IMR-90 (cell line): Measurements from ENCODE around the gene ADCK2. TPM values are rescaled to one million over a fixed set of nuclear protein-coding genes. Genes with fewer than 3 reads are reported as not detected.
A peak's percentile ranks its signal among the peaks of the same experiment; 100 is the strongest.

Experiments used
- ATAC-seq: fragments of 200-7000 bp; cut with Tn5 transposase; 2 replicates; pipeline ENCODE4 v1.9.1; 2020; ENCODE audit warnings: low read depth, mild to moderate bottlenecking, moderate library complexity
- BruUV-seq: library from RNA; stranded (reverse); fragments of 400-500 nt; replicated peaks from 2 replicates; lab custom pipeline; 2021; lab: Mats Ljungman, UMichigan
- CTCF ChIA-PET: fragments of 300-600 bp; formaldehyde crosslinking; extraction: SDS; loops from one replicate; lab custom pipeline; 2021; ENCODE audit warnings: antibody characterized with exemption; lab: Yijun Ruan, JAX
- POLR2A ChIA-PET: fragments of 300-600 bp; sonication (Branson Sonifier 250); formaldehyde crosslinking; loops from one replicate; lab custom pipeline; 2022; ENCODE audit warnings: antibody characterized with exemption; ENCODE audit not compliant: unreplicated experiment; lab: Charles Lee
- DNase-seq: peaks from one replicate; pipeline ENCODE4 v3.0.0; 2013
- H2AFZ ChIP-seq: replicated peaks from 2 replicates; pipeline ENCODE3; 2013; ENCODE audit warnings: low read length, mild to moderate bottlenecking; ENCODE audit not compliant: poor library complexity
- H2AK5ac ChIP-seq: 2 replicates; pipeline ENCODE4 v1.6.1; 2013; ENCODE audit warnings: low read depth, low read length, inconsistent platforms
- H2AK9ac ChIP-seq: replicated peaks from 2 replicates; pipeline ENCODE3; 2013; ENCODE audit warnings: mild to moderate bottlenecking, low read depth, low read length, moderate library complexity; ENCODE audit not compliant: poor library complexity
- H2BK120ac ChIP-seq: 2 replicates; pipeline ENCODE4 v1.6.1; 2013; ENCODE audit warnings: low read depth, low read length, inconsistent platforms
- H2BK15ac ChIP-seq: 3 replicates; pipeline ENCODE4 v1.6.1; 2013; ENCODE audit warnings: low read depth, low read length, inconsistent platforms
- H2BK20ac ChIP-seq: 2 replicates; pipeline ENCODE4 v1.6.1; 2013; ENCODE audit warnings: low read depth, mild to moderate bottlenecking, inconsistent platforms, low read length, moderate library complexity
- H2BK5ac ChIP-seq: 2 replicates; pipeline ENCODE4 v1.6.1; 2013; ENCODE audit warnings: mild to moderate bottlenecking, low read depth, low read length, inconsistent platforms; ENCODE audit not compliant: poor library complexity, severe bottlenecking
- H3K14ac ChIP-seq: replicated peaks from 2 replicates; pipeline ENCODE4 v1.6.1; 2013; ENCODE audit warnings: low read depth, low read length, inconsistent platforms
- H3K18ac ChIP-seq: 2 replicates; pipeline ENCODE4 v1.6.1; 2013; ENCODE audit warnings: low read depth, low read length, control low read depth
- H3K23ac ChIP-seq: 2 replicates; pipeline ENCODE4 v1.6.1; 2013; ENCODE audit warnings: low read depth, low read length, inconsistent platforms
- H3K27ac ChIP-seq: 2 replicates; pipeline ENCODE4 v1.5.1; 2013; ENCODE audit warnings: mild to moderate bottlenecking, control low read depth, low read length; ENCODE audit not compliant: insufficient read depth
- H3K27me3 ChIP-seq: 2 replicates; pipeline ENCODE4 v1.6.1; 2013; ENCODE audit warnings: low read length; ENCODE audit not compliant: control insufficient read depth, insufficient read depth
- H3K36me3 ChIP-seq: 2 replicates; pipeline ENCODE4 v1.6.1; 2013; ENCODE audit warnings: low read length, mixed read lengths; ENCODE audit not compliant: control insufficient read depth, insufficient read depth
- H3K4ac ChIP-seq: 2 replicates; pipeline ENCODE4 v1.6.1; 2013; ENCODE audit warnings: low read depth, low read length, inconsistent platforms
- H3K4me1 ChIP-seq: 2 replicates; pipeline ENCODE4 v1.6.1; 2013; ENCODE audit warnings: low read length, mixed read lengths; ENCODE audit not compliant: control insufficient read depth, insufficient read depth
- H3K4me2 ChIP-seq: 2 replicates; pipeline ENCODE4 v1.6.1; 2013; ENCODE audit warnings: low read depth, mild to moderate bottlenecking, control low read depth, low read length, moderate library complexity
- H3K4me3 ChIP-seq: 2 replicates; pipeline ENCODE4 v1.5.1; 2013; ENCODE audit warnings: low read depth, mild to moderate bottlenecking, control low read depth, low read length, moderate library complexity; ENCODE audit not compliant: insufficient read depth
- H3K56ac ChIP-seq: 2 replicates; pipeline ENCODE4 v1.6.1; 2013; ENCODE audit warnings: low read length, inconsistent platforms; ENCODE audit not compliant: insufficient read depth; ENCODE audit errors: extremely low read depth
- H3K79me1 ChIP-seq, 2 experiments: 2 replicates each; pipeline ENCODE4 v1.6.1; 2013; ENCODE audit warnings: low read length in 2 of 2, inconsistent platforms in 1 of 2, low read depth in 1 of 2
- H3K9ac ChIP-seq: 2 replicates; pipeline ENCODE4 v1.6.1; 2013; ENCODE audit warnings: low read depth, low read length, control low read depth
- H3K9me1 ChIP-seq: 2 replicates; pipeline ENCODE4 v1.6.1; 2013; ENCODE audit warnings: low read length, inconsistent platforms; ENCODE audit not compliant: insufficient read depth
- H3K9me3 ChIP-seq: 2 replicates; pipeline ENCODE4 v1.6.1; 2013; ENCODE audit warnings: low read length; ENCODE audit not compliant: control insufficient read depth, insufficient read depth
- H4K20me1 ChIP-seq: 2 replicates; pipeline ENCODE4 v1.6.1; 2013; ENCODE audit warnings: low read length, inconsistent platforms; ENCODE audit not compliant: insufficient read depth
- H4K5ac ChIP-seq: 2 replicates; pipeline ENCODE4 v1.6.1; 2013; ENCODE audit warnings: mild to moderate bottlenecking, low read depth, low read length, control low read depth
- H4K8ac ChIP-seq, 2 experiments: 2 replicates each; pipeline ENCODE4 v1.6.1; 2013; ENCODE audit warnings: low read depth in 2 of 2, low read length in 2 of 2, control low read depth in 1 of 2, inconsistent platforms in 1 of 2
- H4K91ac ChIP-seq: 2 replicates; pipeline ENCODE4 v1.6.1; 2013; ENCODE audit warnings: low read depth, low read length, inconsistent platforms; ENCODE audit not compliant: insufficient read depth
- BHLHE40 ChIP-seq: fragments of 150-350 bp; IDR thresholded peaks from 2 replicates; pipeline ENCODE4 v1.6.1; 2016; ENCODE audit warnings: mild to moderate bottlenecking, low read depth, low read length
- CEBPB ChIP-seq: IDR thresholded peaks from 2 replicates; pipeline ENCODE4 v1.6.1; 2012; ENCODE audit warnings: low read depth, low read length, improper control_type of control experiment
- FOS ChIP-seq: fragments of 150-350 bp; IDR thresholded peaks from 2 replicates; pipeline ENCODE4 v1.6.1; 2016; ENCODE audit warnings: low read depth, low read length
- MAZ ChIP-seq: IDR thresholded peaks from 2 replicates; pipeline ENCODE4 v1.6.1; 2012; ENCODE audit warnings: low read depth, mild to moderate bottlenecking, low read length, improper control_type of control experiment, moderate library complexity, borderline replicate concordance
- RFX5 ChIP-seq: IDR thresholded peaks from 2 replicates; pipeline ENCODE4 v1.8.0; 2012; ENCODE audit warnings: low read depth, mild to moderate bottlenecking, low read length, moderate library complexity
- SMC3 ChIP-seq: fragments of 150-350 bp; IDR thresholded peaks from 2 replicates; pipeline ENCODE4 v1.6.1; 2016; ENCODE audit warnings: low read depth, mild to moderate bottlenecking, antibody characterized with exemption, low read length, moderate library complexity
- USF2 ChIP-seq: fragments of 150-350 bp; IDR thresholded peaks from 2 replicates; pipeline ENCODE4 v1.6.1; 2017; ENCODE audit warnings: mild to moderate bottlenecking, antibody characterized with exemption, low read length, low read depth
- WGBS, 2 experiments: methylation state at CpG; one replicate each; pipeline versions ENCODE4 v1.1.5 to v1.1.7; 2013; ENCODE audit warnings: missing lambda C conversion rate in 2 of 2; ENCODE audit not compliant: insufficient read length in 1 of 2; ENCODE audit errors: extremely low coverage in 2 of 2; 5-methylcytosine and 5-hydroxymethylcytosine counted together
- dilution Hi-C: fragments of 300-500 bp; cut with HindIII; formaldehyde crosslinking; loops from one replicate; pipeline ENCODE4 v1.14.3; 2018; ENCODE audit warnings: low sequenced_read_pairs; ENCODE audit not compliant: unreplicated experiment
- in situ Hi-C: fragments of 300-500 bp; cut with MboI; formaldehyde crosslinking; loops from 3 replicates; pipeline ENCODE4 v1.14.3; 2019; ENCODE audit warnings: low sequenced_read_pairs, inconsistent platforms, mixed read lengths
- intact Hi-C: fragments of 100-400 bp; cut with micrococcal nuclease; formaldehyde crosslinking; loops from 2 replicates; pipeline ENCODE4 v1.10.0; 2022
- polyA plus RNA-seq, 3 experiments: library from polyadenylated mRNA; depleted of rRNA; stranded (reverse); fragments of >200 nt; gene quantifications; 2 replicates each; pipeline ENCODE4 v1.2.3, GENCODE V29; 2012; ENCODE audit warnings: low replicate concordance in 1 of 3
- total RNA-seq: library from RNA; depleted of rRNA; stranded (reverse); fragments of >200 nt; gene quantifications from 2 replicates; pipeline ENCODE4 v1.2.3, GENCODE V29; 2012

The ADCK2 gene
- total and polyA plus RNA-seq, 2 of the 4 experiments (the other 2 are of a cell fraction): 7.1 to 10.0 TPM

GRCh38 chr7:140638173-140638791 lies 34.5 kb upstream of the ADCK2 start (continued):
- TF ChIP-seq USF2: no peak

GRCh38 chr7:140639366-140640053 lies 33.2 kb upstream of the ADCK2 start:
- Histone ChIP-seq H3K4me3 (peak overlapping the region; percentile 85), H3K23ac (peak overlapping the region; percentile 90), H4K5ac (peak overlapping the region; percentile 85), H3K4ac (peak overlapping the region; percentile 85), H3K27me3 (no peaks in the 10 kb centered on the region), H3K9me3 (no peaks in the 10 kb centered on the region), H3K9me1 (peaks cover 12% of the 10 kb centered on the region; the same call in 1 of the 2 replicates), H3K9ac (peak overlapping the region; percentile 77), H2AK5ac (peak overlapping the region; percentile 93), H2AFZ (peak overlapping the region; percentile 88), H2BK15ac (peak overlapping the region; percentile 55; the same call in 1 of the 3 replicates), H2BK120ac (peak overlapping the region; percentile 78), H4K8ac (peak overlapping the region; percentile 75 to 83), H3K36me3 (peaks cover 4% of the 10 kb centered on the region; the same call in 1 of the 2 replicates), H2AK9ac (peak overlapping the region; percentile 86), H3K27ac (peak overlapping the region; percentile 92), H4K20me1 (peaks cover 18% of the 10 kb centered on the region; the same call in 1 of the 2 replicates), H2BK5ac (peak overlapping the region; percentile 93), H3K18ac (peak overlapping the region; percentile 83), H3K56ac (peak overlapping the region; percentile 85), H3K4me2 (peak overlapping the region; percentile 90), H3K14ac (peak overlapping the region; percentile 50), H4K91ac (peak overlapping the region; percentile 84), H2BK20ac (peak overlapping the region; percentile 45; the same call in 1 of the 2 replicates), H3K79me1 (peaks cover 4 to 51% of the 10 kb centered on the region in 2 experiments; a peak in 3 of 4 replicates), H3K4me1 (peaks cover 20% of the 10 kb centered on the region)
- no TSS peak for BruUV-seq
- peak; percentile 9 for ATAC-seq
- peak; percentile 90 for DNase-seq
- POLR2A ChIA-PET: interaction anchor here (1.0 kb wide), 1 partner anchor 46 kb away, joined by 3 read pairs; no protein-coding TSS in a partner anchor
- WGBS, 2 experiments: 2% methylated on average over 4 of the region's 15 CpGs; no CpG with 5 or more reads in 1 of the 2 experiments
- dilution Hi-C loops (no loop called here), in situ Hi-C loops (no loop called here), intact Hi-C loops (loop anchor here (1.0 to 2.0 kb wide), 2 partner anchors 72 to 99 kb away; no protein-coding TSS in a partner anchor)
- TF ChIP-seq BHLHE40: peak; percentile 79
- TF ChIP-seq CEBPB: peak; percentile 41
- TF ChIP-seq SMC3: no peak
- TF ChIP-seq RFX5: no peak
- TF ChIP-seq MAZ: peak; percentile 45; the same call in 1 of the 2 replicates
- TF ChIP-seq FOS: peak; percentile 8; the same call in 1 of the 2 replicates
- CTCF ChIA-PET: interaction anchor here (0.6 kb wide), 1 partner anchor 30 kb away, joined by 3 read pairs; no protein-coding TSS in a partner anchor
